MM.1S (cell line): ENCODE data around the gene ADRA2B.
"Not testable (repeated sequence)": the region's sequence is repeated elsewhere in the genome, so short reads cannot be mapped to it uniquely, and the experiment has no call there.

ENCODE experiments used
- DNase-seq: peaks from one replicate; pipeline ENCODE4 v3.0.0-alpha.2; 2015
- H2AFZ ChIP-seq: fragments of 300-600 bp; sonication (generic); 2 replicates; pipeline ENCODE4 v1.6.0; 2016; ENCODE audit warnings: antibody characterized with exemption, low read length
- H3F3A ChIP-seq: fragments of 300-600 bp; sonication (generic); 2 replicates; pipeline ENCODE4 v1.6.1; 2016; ENCODE audit warnings: mild to moderate bottlenecking, antibody characterized with exemption, low read length, moderate library complexity, mixed read lengths; ENCODE audit not compliant: insufficient read depth
- H3K27ac ChIP-seq: fragments of 300-600 bp; sonication (generic); 2 replicates; pipeline ENCODE4 v1.5.1; 2016; ENCODE audit warnings: mild to moderate bottlenecking, low read length
- H3K27me3 ChIP-seq: fragments of 300-600 bp; sonication (generic); replicated peaks from 2 replicates; pipeline ENCODE4 v1.6.0; 2016; ENCODE audit warnings: low read length; ENCODE audit not compliant: insufficient read depth
- H3K36me3 ChIP-seq: fragments of 300-600 bp; sonication (generic); replicated peaks from 2 replicates; pipeline ENCODE4 v1.6.1; 2016; ENCODE audit warnings: mild to moderate bottlenecking, low read length, mixed read lengths; ENCODE audit not compliant: insufficient read depth
- H3K4me1 ChIP-seq: fragments of 300-600 bp; sonication (generic); 2 replicates; pipeline ENCODE4 v1.6.1; 2016; ENCODE audit warnings: low read length, mixed read lengths
- H3K4me2 ChIP-seq: fragments of 300-600 bp; sonication (generic); 2 replicates; pipeline ENCODE4 v1.6.0; 2016; ENCODE audit warnings: low read depth, low read length
- H3K4me3 ChIP-seq: fragments of 300-600 bp; sonication (generic); 2 replicates; pipeline ENCODE4 v1.5.1; 2016; ENCODE audit warnings: low read length, mixed read lengths
- H3K79me2 ChIP-seq: fragments of 300-600 bp; sonication (generic); 2 replicates; pipeline ENCODE4 v1.6.1; 2016; ENCODE audit warnings: mixed run types, low read length, mixed read lengths
- H3K9ac ChIP-seq: fragments of 300-600 bp; sonication (generic); 2 replicates; pipeline ENCODE4 v1.6.1; 2016; ENCODE audit warnings: low read length, mixed read lengths
- H3K9me2 ChIP-seq: fragments of 300-600 bp; sonication (generic); replicated peaks from 2 replicates; pipeline ENCODE4 v1.6.1; 2016; ENCODE audit warnings: mild to moderate bottlenecking, low read length, mixed read lengths; ENCODE audit not compliant: insufficient read depth
- H3K9me3 ChIP-seq: fragments of 300-600 bp; sonication (generic); replicated peaks from 2 replicates; pipeline ENCODE4 v1.6.1; 2016; ENCODE audit warnings: mild to moderate bottlenecking, low read length, mixed read lengths; ENCODE audit not compliant: insufficient read depth
- H4K20me1 ChIP-seq: fragments of 300-600 bp; sonication (generic); 2 replicates; pipeline ENCODE4 v1.6.1; 2016; ENCODE audit warnings: mild to moderate bottlenecking, low read length, moderate library complexity, mixed read lengths; ENCODE audit not compliant: insufficient read depth
- CTCF ChIP-seq: fragments of 300-600 bp; sonication (generic); IDR thresholded peaks from 2 replicates; pipeline ENCODE4 v1.5.1; 2016; ENCODE audit warnings: antibody characterized with exemption, low read length, mixed read lengths
- EZH2 ChIP-seq: fragments of 300-600 bp; sonication (generic); optimal IDR thresholded peaks from 2 replicates; pipeline ENCODE3; 2017; ENCODE audit warnings: low read depth, mild to moderate bottlenecking, antibody characterized with exemption, low read length, mixed read lengths
- EZH2phosphoT487 ChIP-seq: fragments of 300-600 bp; sonication (generic); IDR thresholded peaks from 2 replicates; pipeline ENCODE4 v1.6.1; 2018; ENCODE audit warnings: antibody characterized with exemption, low read length

The ADRA2B gene

GRCh38 chr2:96067902-96068581 lies 48.3 kb downstream of the ADRA2B start:
- H3K27ac ChIP-seq, H2AFZ ChIP-seq, DNase-seq, H3F3A ChIP-seq, H4K20me1 ChIP-seq, H3K27me3 ChIP-seq, H3K9me3 ChIP-seq, H3K4me2 ChIP-seq, H3K4me1 ChIP-seq, H3K9me2 ChIP-seq, H3K36me3 ChIP-seq, H3K4me3 ChIP-seq, H3K79me2 ChIP-seq, H3K9ac ChIP-seq: not testable (repeated sequence)

GRCh38 chr2:96067098-96067660 lies 49.2 kb downstream of the ADRA2B start:
- not testable (repeated sequence) for H3K9me2 ChIP-seq, H2AFZ ChIP-seq, H3K27me3 ChIP-seq, H3K9ac ChIP-seq, H3K36me3 ChIP-seq, H3K4me3 ChIP-seq, H3K9me3 ChIP-seq, H3K4me1 ChIP-seq, H3K79me2 ChIP-seq, H3K27ac ChIP-seq, H3F3A ChIP-seq, DNase-seq, H4K20me1 ChIP-seq, H3K4me2 ChIP-seq

- H3K9me3 ChIP-seq, H4K20me1 ChIP-seq, H3K36me3 ChIP-seq, H3K9me2 ChIP-seq, H3K4me1 ChIP-seq, DNase-seq, H3K79me2 ChIP-seq, H3K27ac ChIP-seq, H3K4me2 ChIP-seq, H2AFZ ChIP-seq, H3K27me3 ChIP-seq, H3K9ac ChIP-seq, H3F3A ChIP-seq, H3K4me3 ChIP-seq: not testable (repeated sequence)
Observed at GRCh38 chr2:96066511-96066910, 49.9 kb downstream of the ADRA2B start.

- H3K27ac ChIP-seq, H3F3A ChIP-seq, H3K9me3 ChIP-seq, H3K27me3 ChIP-seq, H3K9me2 ChIP-seq, DNase-seq, H4K20me1 ChIP-seq, H3K79me2 ChIP-seq, H3K4me1 ChIP-seq, H2AFZ ChIP-seq, H3K9ac ChIP-seq, H3K36me3 ChIP-seq, H3K4me3 ChIP-seq, H3K4me2 ChIP-seq: not testable (repeated sequence)
Observed at GRCh38 chr2:96065954-96066353, 50.4 kb downstream of the ADRA2B start.

GRCh38 chr2:96065381-96065930 lies 50.9 kb downstream of the ADRA2B start:
- Histone ChIP-seq H3K79me2 (no peaks in the 10 kb centered on the region), H3K36me3 (no peaks in the 10 kb centered on the region), H3K4me2 (no peak overlapping the region), H3K27ac (no peak overlapping the region), H3K9me3 (no peaks in the 10 kb centered on the region), H4K20me1 (no peaks in the 10 kb centered on the region), H2AFZ (no peak overlapping the region), H3K4me3 (no peak overlapping the region), H3K9me2 (no peaks in the 10 kb centered on the region), H3K27me3 (no peaks in the 10 kb centered on the region), H3K9ac (no peak overlapping the region), H3K4me1 (no peaks in the 10 kb centered on the region), H3F3A (no peaks in the 10 kb centered on the region)
- TF ChIP-seq EZH2phosphoT487: no peak
- TF ChIP-seq EZH2: no peak
- no peak for TF ChIP-seq CTCF
- no peak for DNase-seq

- H3K36me3 ChIP-seq, H3F3A ChIP-seq, H3K4me3 ChIP-seq, H4K20me1 ChIP-seq, DNase-seq, H3K9me2 ChIP-seq, H3K4me1 ChIP-seq, H3K9ac ChIP-seq, H2AFZ ChIP-seq, H3K79me2 ChIP-seq, H3K4me2 ChIP-seq, H3K27me3 ChIP-seq, H3K27ac ChIP-seq, H3K9me3 ChIP-seq: not testable (repeated sequence)
Observed at GRCh38 chr2:96064760-96065159, 51.6 kb downstream of the ADRA2B start.

- not testable (repeated sequence) for H3K36me3 ChIP-seq, H2AFZ ChIP-seq, H3K4me3 ChIP-seq, H3K79me2 ChIP-seq, H3K27ac ChIP-seq, H3F3A ChIP-seq, H3K9me3 ChIP-seq, H3K4me1 ChIP-seq, H3K4me2 ChIP-seq, H3K9ac ChIP-seq, H3K27me3 ChIP-seq, H3K9me2 ChIP-seq, H4K20me1 ChIP-seq, DNase-seq
Observed at GRCh38 chr2:96064047-96064675, 52.2 kb downstream of the ADRA2B start.
